ENCODE results near the gene RAVER1. TPM values are rescaled to one million over a fixed set of nuclear protein-coding genes. Genes with fewer than 3 reads are reported as not detected.

Gene RAVER1
- total and polyA plus RNA-seq, 2 experiments from 2014 or later = 56.2 to 71.2 TPM

- Histone ChIP-seq H3K27ac (no peak overlapping the region), H3K36me3 (no peaks in the 10 kb centered on the region), H3K4me3 (peak overlapping the region; percentile 25), H3K27me3 (peaks cover 33% of the 10 kb centered on the region), H3K4me1 (ENCODE audit: low read depth) (no peaks in the 10 kb centered on the region), H3K9me3 (ENCODE audit: low read depth) (no peaks in the 10 kb centered on the region)
- DNase-seq (ENCODE audit: low read depth in 1 of 2, low spot score in 1 of 2) = peak; percentile 86 to 88
- TF ChIP-seq, protein P1, sequence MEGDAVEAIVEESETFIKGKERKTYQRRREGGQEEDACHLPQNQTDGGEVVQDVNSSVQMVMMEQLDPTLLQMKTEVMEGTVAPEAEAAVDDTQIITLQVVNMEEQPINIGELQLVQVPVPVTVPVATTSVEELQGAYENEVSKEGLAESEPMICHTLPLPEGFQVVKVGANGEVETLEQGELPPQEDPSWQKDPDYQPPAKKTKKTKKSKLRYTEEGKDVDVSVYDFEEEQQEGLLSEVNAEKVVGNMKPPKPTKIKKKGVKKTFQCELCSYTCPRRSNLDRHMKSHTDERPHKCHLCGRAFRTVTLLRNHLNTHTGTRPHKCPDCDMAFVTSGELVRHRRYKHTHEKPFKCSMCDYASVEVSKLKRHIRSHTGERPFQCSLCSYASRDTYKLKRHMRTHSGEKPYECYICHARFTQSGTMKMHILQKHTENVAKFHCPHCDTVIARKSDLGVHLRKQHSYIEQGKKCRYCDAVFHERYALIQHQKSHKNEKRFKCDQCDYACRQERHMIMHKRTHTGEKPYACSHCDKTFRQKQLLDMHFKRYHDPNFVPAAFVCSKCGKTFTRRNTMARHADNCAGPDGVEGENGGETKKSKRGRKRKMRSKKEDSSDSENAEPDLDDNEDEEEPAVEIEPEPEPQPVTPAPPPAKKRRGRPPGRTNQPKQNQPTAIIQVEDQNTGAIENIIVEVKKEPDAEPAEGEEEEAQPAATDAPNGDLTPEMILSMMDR (IDR thresholded peaks at IDR 0.05; ENCODE audit: low read depth, low read length) = peak; percentile 92
These were observed 63.8 kb downstream of the RAVER1 start for GRCh38 chr19:10269333-10270179.

DNA sequence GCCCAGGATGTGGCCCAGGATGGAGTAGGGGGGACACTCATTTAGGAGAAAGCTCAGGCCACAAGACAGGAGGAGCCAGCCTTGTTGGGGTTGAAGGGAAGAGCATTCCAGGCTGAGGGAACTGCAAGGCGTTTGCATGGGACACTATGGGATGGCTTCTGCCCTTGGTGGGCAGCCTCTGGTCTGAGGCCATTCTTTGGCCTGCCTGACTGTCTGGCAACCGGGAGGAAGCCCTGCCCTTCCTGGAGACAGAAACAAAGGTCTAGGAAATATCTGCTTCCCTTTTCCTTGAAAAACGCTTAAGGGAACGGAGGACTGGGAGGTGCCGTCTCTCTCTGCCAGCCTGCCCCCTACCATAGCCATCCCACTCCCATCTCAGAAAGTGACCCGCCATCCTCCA, 65.3 kb downstream of the RAVER1 start:
- Histone ChIP-seq H3K36me3 (no peaks in the 10 kb centered on the region), H3K27me3 (peaks cover 33% of the 10 kb centered on the region), H3K27ac (no peak overlapping the region)

GRCh38 chr19:10266706-10267105, 66.6 kb downstream of the RAVER1 start:
- no peak overlapping the region for H3K27ac ChIP-seq
- no peak overlapping the region for H3K4me3 ChIP-seq
- no peaks in the 10 kb centered on the region for H3K4me1 ChIP-seq (ENCODE audit: low read depth)
- H3K36me3 ChIP-seq = no peaks in the 10 kb centered on the region
- no peak for DNase-seq (ENCODE audit: low read depth in 1 of 2, low spot score in 1 of 2)
- TF ChIP-seq, protein P1 (IDR thresholded peaks at IDR 0.05; ENCODE audit: low read depth, low read length) = no peak
- H3K27me3 ChIP-seq = peaks cover 22% of the 10 kb centered on the region
- no peaks in the 10 kb centered on the region for H3K9me3 ChIP-seq (ENCODE audit: low read depth)

More for the DNA sequence above, 65.3 kb downstream of the RAVER1 start:
- TF ChIP-seq, protein P1 (IDR thresholded peaks at IDR 0.05; ENCODE audit: low read depth, low read length) = no peak
- Histone ChIP-seq H3K4me1 (ENCODE audit: low read depth) (no peaks in the 10 kb centered on the region), H3K9me3 (ENCODE audit: low read depth) (no peaks in the 10 kb centered on the region), H3K4me3 (no peak overlapping the region)
- no peak for DNase-seq (ENCODE audit: low read depth in 1 of 2, low spot score in 1 of 2)

Other genes starting within 250 kb of the RAVER1 start
- gene SHFL, start 247.2 kb downstream of the RAVER1 start, total RNA-seq = 3.4 and 7.8 TPM in 2 replicates
- 2.2 and 4.8 TPM in 2 replicates for gene SHFL, start 247.2 kb downstream of the RAVER1 start, polyA plus RNA-seq
- 0.51 and 0.88 TPM in 2 replicates for gene ANGPTL6, start 230.9 kb downstream of the RAVER1 start, total RNA-seq
- gene ANGPTL6, start 230.9 kb downstream of the RAVER1 start, polyA plus RNA-seq = 0.62 and 0.75 TPM in 2 replicates
- 51.0 and 67.3 TPM in 2 replicates for gene PPAN, start 227.2 kb downstream of the RAVER1 start, total RNA-seq
- 42.9 and 47.1 TPM in 2 replicates for gene PPAN, start 227.2 kb downstream of the RAVER1 start, polyA plus RNA-seq
- gene P2RY11, start 221.8 kb downstream of the RAVER1 start, total RNA-seq = 13.7 and 19.4 TPM in 2 replicates
- 13.1 and 14.1 TPM in 2 replicates for gene P2RY11, start 221.8 kb downstream of the RAVER1 start, polyA plus RNA-seq
- gene EIF3G, start 213.6 kb downstream of the RAVER1 start, total RNA-seq = 353 and 384 TPM in 2 replicates
- 206 and 223 TPM in 2 replicates for gene EIF3G, start 213.6 kb downstream of the RAVER1 start, polyA plus RNA-seq
- 78.2 and 100 TPM in 2 replicates for gene DNMT1, start 138.6 kb downstream of the RAVER1 start, total RNA-seq
- gene DNMT1, start 138.6 kb downstream of the RAVER1 start, polyA plus RNA-seq = 106 TPM in 2 replicates
- gene S1PR2, start 102.2 kb downstream of the RAVER1 start, total RNA-seq = 5.7 and 7.7 TPM in 2 replicates
- 1.8 and 2.1 TPM in 2 replicates for gene S1PR2, start 102.2 kb downstream of the RAVER1 start, polyA plus RNA-seq
- 119 and 129 TPM in 2 replicates for gene MRPL4, start 81.3 kb downstream of the RAVER1 start, total RNA-seq
- 78.5 and 81.2 TPM in 2 replicates for gene MRPL4, start 81.3 kb downstream of the RAVER1 start, polyA plus RNA-seq
- gene ICAM1, start 62.4 kb downstream of the RAVER1 start, total RNA-seq = 0.18 and 0.57 TPM in 2 replicates
- 0.50 and 0.77 TPM in 2 replicates for gene ICAM1, start 62.4 kb downstream of the RAVER1 start, polyA plus RNA-seq
- gene ICAM4, start 46.6 kb downstream of the RAVER1 start, total RNA-seq = 21.8 and 23.4 TPM in 2 replicates
- gene ICAM4, start 46.6 kb downstream of the RAVER1 start, polyA plus RNA-seq = 19.0 and 24.0 TPM in 2 replicates
- 22.9 and 53.0 TPM in 2 replicates for gene ICAM5, start 43.6 kb downstream of the RAVER1 start, total RNA-seq
- gene ICAM5, start 43.6 kb downstream of the RAVER1 start, polyA plus RNA-seq = 21.0 and 31.9 TPM in 2 replicates
- 4.1 and 9.3 TPM in 2 replicates for gene ZGLP1, start 23.7 kb downstream of the RAVER1 start, total RNA-seq
- 6.2 and 12.2 TPM in 2 replicates for gene ZGLP1, start 23.7 kb downstream of the RAVER1 start, polyA plus RNA-seq
- 28.9 and 42.9 TPM in 2 replicates for gene FDX2, start 17.5 kb downstream of the RAVER1 start, total RNA-seq
- 40.9 and 70.9 TPM in 2 replicates for gene FDX2, start 17.5 kb downstream of the RAVER1 start, polyA plus RNA-seq
- gene ICAM3, start 6.1 kb upstream of the RAVER1 start, total RNA-seq = 2.9 and 9.0 TPM in 2 replicates
- gene ICAM3, start 6.1 kb upstream of the RAVER1 start, polyA plus RNA-seq = 8.6 and 12.7 TPM in 2 replicates
- gene TYK2, start 47.0 kb upstream of the RAVER1 start, total RNA-seq = 126 and 135 TPM in 2 replicates
- 142 and 148 TPM in 2 replicates for gene TYK2, start 47.0 kb upstream of the RAVER1 start, polyA plus RNA-seq
- gene CDC37, start 70.0 kb upstream of the RAVER1 start, total RNA-seq = 240 and 298 TPM in 2 replicates
- gene CDC37, start 70.0 kb upstream of the RAVER1 start, polyA plus RNA-seq = 229 and 233 TPM in 2 replicates
- gene PDE4A, start 87.0 kb upstream of the RAVER1 start, total RNA-seq = 1.0 and 2.5 TPM in 2 replicates
- 2.4 and 3.4 TPM in 2 replicates for gene PDE4A, start 87.0 kb upstream of the RAVER1 start, polyA plus RNA-seq
- 70.5 and 73.6 TPM in 2 replicates for gene KEAP1, start 169.8 kb upstream of the RAVER1 start, total RNA-seq
- 85.5 and 92.5 TPM in 2 replicates for gene KEAP1, start 169.8 kb upstream of the RAVER1 start, polyA plus RNA-seq
- gene S1PR5, start 183.9 kb upstream of the RAVER1 start, total RNA-seq = 0.60 and 0.63 TPM in 2 replicates
- gene S1PR5, start 183.9 kb upstream of the RAVER1 start, polyA plus RNA-seq = 0.75 TPM in 1 of 2 replicates, not detected in the other
- gene ATG4D, start 210.4 kb upstream of the RAVER1 start, total RNA-seq = 67.0 and 67.3 TPM in 2 replicates
- gene ATG4D, start 210.4 kb upstream of the RAVER1 start, polyA plus RNA-seq = 69.0 and 74.0 TPM in 2 replicates
- 15.3 and 28.3 TPM in 2 replicates for gene KRI1, start 232.5 kb upstream of the RAVER1 start, total RNA-seq
- 26.1 and 34.9 TPM in 2 replicates for gene KRI1, start 232.5 kb upstream of the RAVER1 start, polyA plus RNA-seq
- 11.1 and 15.3 TPM in 2 replicates for gene CDKN2D, start 235.4 kb upstream of the RAVER1 start, total RNA-seq
- 17.6 and 33.4 TPM in 2 replicates for gene CDKN2D, start 235.4 kb upstream of the RAVER1 start, polyA plus RNA-seq

Data from cardiac muscle cell (in vitro differentiated cells and primary cell).